GM21717 (cell line): ENCODE measurements around the gene FCHO2.

Experiments used
- ATAC-seq: cut with Tn5 transposase; IDR thresholded peaks from one replicate; pipeline ENCODE4 v1.9.1; 2021; ENCODE audit warnings: mild to moderate bottlenecking, moderate library complexity; ENCODE audit not compliant: unreplicated experiment

The FCHO2 gene

DNA sequence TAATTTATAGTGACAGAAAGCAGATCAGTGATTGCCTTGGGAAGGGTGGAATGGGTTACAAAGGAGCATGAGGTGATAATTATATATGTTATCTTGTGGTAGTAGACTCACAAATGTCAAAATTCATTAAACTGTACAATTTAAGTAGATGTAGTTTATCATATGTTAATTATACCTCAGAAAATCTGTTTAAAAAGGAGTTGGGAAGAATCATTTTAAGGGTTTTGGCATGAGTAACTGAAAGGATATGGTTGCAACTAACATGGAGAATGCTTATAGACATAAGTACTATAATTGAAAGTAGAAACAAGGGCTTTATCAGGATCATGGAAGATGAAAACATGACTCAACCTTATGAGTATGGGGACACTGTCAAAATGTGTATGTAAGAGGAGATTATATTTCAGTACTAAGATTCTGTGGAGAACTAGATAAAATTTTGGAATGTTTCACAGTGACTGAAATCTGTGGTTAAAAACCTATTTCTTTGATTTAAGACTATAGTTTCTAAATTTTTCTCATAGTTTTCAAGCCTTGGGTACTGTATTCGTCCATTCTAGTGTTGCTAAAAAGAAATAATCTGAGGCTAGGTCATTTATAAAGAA is 73.3 kb downstream of the FCHO2 start:
- ATAC-seq = no peak

DNA sequence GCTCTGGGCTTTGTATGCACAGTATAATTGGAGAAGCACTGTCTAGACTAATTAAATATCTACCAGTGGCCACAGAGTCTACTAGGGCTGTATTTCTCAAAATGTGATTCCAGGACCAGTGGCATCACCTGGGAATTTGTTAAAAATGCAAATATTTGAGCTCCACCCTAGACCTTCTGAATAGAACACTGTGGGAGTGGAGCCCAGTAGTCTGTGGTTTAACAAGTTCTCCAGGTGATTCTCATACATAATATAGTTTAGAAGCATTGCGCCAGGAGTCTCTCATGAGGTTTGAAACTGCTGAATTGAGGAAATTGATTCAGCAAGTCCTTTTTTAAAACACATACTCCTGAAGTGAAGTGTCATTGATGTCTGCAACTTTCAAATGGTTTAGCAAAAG is 74.7 kb downstream of the FCHO2 start:
- ATAC-seq = no peak

DNA sequence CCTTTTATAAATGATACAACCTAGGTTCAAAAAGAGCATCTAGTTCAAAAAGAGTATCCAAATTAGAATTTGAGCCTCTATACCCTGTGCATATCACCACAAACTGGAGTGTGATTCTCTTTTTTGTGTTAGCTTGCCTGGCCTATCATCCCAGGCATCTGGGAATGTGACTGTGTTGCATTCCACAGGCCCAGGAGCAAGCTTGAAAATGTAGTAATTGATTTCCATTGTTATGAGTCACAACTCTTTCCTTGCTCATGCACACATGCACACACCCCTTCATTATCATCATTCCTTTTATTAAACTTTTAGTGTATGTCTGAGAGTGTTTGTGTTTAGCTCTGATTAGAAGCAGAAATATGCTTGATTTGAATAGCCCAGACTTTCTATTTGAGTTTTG is 75.2 kb downstream of the FCHO2 start:
- ATAC-seq = no peak

- ATAC-seq = no peak
Observed at GRCh38 chr5:73031839-73032238, 76.0 kb downstream of the FCHO2 start.

- ATAC-seq = no peak
Observed at GRCh38 chr5:73032635-73033034, 76.8 kb downstream of the FCHO2 start.

- no peak for ATAC-seq
Observed at GRCh38 chr5:73037545-73037944, 81.7 kb downstream of the FCHO2 start.

GRCh38 chr5:73039082-73039481 is 83.2 kb downstream of the FCHO2 start:
- ATAC-seq = no peak

DNA sequence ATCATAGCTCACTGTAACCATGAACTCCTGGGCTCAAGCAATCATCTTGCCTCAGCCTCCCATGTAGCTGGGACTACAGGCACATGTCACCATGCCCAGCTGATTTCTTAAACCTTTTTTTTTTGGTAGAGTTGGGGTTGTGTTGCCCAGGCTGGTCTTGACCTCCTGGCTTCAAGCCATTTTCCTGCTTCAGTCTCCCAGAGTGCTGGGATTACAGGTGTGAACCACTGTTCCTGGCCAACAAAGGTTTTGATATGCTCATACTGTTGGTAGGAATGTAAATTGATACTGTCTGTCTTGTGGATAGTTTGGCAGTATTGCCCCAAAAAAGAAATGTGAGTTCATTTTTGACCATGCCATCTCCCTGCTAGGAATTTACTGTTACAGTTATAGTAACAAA is 87.2 kb downstream of the FCHO2 start:
- no peak for ATAC-seq

- no peak for ATAC-seq
Observed at GRCh38 chr5:73044546-73044945, 88.7 kb downstream of the FCHO2 start.

DNA sequence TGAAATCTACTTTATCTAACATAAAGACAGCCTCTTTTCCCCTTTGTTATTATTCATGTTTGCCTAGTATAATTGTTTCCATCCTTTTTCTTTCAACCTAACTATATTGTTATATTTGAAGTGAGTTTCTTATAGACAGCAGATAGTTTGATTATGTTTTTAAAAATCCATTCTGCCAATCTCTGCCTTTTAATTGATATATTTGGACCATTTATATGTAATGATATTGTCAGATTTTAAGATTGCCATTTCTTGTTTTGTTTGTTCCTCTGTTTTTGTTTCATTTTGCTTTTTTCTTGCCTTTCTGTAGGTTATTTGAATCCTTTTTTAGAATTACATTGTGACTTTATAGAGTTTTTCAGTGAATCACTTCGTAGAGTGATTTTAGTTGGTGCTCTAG is 89.8 kb downstream of the FCHO2 start:
- ATAC-seq = no peak

DNA sequence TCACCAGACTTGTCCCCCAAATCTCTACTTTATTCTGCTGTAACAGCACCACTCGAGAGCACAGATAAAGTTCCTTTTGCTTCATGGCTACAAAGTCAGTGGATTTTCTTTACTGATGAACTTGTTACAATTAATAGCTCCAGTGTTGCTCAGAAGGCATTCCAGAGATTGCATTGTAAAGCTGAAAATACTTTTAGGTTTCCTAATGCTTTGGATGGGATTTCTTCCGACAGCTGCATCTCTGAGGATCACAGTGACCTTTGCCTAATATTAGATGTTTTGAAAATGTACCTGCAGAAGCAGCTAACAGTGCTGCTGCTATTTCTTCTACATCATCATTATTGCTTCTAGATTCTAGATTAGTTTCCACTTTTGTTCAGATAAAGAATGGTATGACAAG is 105.8 kb downstream of the FCHO2 start:
- ATAC-seq = no peak

DNA sequence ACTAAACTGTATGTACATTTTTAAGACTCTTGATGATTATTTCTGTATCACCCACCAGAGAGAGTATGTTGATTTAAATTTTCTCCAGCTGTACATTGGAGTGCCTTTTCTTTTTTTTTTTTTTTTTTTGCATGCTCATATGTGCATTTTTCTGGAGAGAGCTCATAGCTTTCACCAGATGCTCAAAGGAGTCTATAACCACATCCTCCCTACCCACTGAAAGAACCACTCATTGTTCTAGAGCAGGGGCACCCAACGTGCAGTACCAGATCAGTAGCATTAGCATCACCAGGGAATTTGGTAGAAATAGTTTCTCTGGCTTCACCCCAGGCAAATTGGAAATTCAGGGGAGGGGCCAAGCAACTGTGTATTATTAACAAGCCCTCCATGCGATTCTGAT is 110.6 kb downstream of the FCHO2 start:
- no peak for ATAC-seq

- ATAC-seq = no peak
Observed at GRCh38 chr5:73067213-73067612, 111.4 kb downstream of the FCHO2 start.

DNA sequence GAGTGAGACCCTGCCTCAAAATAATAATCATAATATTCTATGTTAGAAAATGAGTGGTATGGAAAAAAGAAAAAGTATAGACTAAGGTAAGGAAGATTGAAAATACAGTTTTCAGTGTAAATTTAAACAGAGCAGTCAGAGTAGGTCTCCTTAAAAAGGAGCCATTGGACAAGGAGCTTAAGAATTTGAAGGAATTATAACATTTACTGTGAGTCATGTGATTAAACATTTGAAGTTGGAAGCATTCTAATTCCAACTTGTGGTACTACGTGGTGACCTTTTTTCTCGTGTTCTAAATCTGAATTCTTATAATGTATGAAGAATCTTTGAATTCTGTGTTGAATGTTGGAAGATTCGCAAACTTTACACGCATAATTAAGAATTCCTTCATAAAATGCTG is 125.3 kb downstream of the FCHO2 start:
- ATAC-seq = no peak

- ATAC-seq = no peak
Observed at GRCh38 chr5:73088026-73088425, 132.2 kb downstream of the FCHO2 start.

- ATAC-seq = no peak
Observed at GRCh38 chr5:73093943-73094342, 138.1 kb downstream of the FCHO2 start.

GRCh38 chr5:73094415-73094814 is 138.6 kb downstream of the FCHO2 start:
- no peak for ATAC-seq

DNA sequence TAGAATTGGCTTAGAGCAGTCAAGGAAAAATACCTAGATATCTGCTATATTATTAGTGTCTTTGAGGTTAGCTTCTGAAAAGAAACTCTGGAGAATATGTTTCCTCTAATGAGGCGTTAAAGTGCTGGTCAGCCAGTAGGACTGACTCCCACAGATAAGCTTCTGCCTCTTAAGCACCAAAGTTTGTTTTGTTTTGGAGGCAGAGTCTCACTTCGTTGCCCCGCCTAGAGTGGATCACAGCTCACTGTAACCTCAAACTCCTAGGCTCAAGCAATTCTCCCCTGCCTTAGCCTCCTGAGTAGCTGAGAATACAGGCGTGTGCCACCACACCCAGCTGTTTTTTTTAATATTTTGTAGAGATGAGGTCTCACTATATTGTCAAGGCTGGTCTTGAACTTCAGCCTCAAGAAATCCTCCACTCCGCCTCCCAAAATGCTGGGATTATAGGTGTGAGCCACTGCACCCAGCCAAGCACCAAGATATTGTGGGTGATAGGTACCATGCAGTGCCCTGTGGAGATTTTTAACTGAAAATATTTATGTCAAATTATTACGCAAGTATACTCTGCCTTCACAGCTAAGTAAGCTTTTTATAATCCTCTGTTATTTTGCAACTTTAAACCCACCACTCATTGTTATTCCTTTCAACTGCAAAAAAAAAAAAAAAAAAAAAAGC is 139.9 kb downstream of the FCHO2 start:
- ATAC-seq = no peak

GRCh38 chr5:73096239-73096575 is 140.4 kb downstream of the FCHO2 start:
- no peak for ATAC-seq

- ATAC-seq = no peak
Observed at GRCh38 chr5:73097740-73098139, 141.9 kb downstream of the FCHO2 start.

- ATAC-seq = no peak
Observed at GRCh38 chr5:73100109-73100508, 144.3 kb downstream of the FCHO2 start.

GRCh38 chr5:73103870-73104299 is 148.0 kb downstream of the FCHO2 start:
- no peak for ATAC-seq

DNA sequence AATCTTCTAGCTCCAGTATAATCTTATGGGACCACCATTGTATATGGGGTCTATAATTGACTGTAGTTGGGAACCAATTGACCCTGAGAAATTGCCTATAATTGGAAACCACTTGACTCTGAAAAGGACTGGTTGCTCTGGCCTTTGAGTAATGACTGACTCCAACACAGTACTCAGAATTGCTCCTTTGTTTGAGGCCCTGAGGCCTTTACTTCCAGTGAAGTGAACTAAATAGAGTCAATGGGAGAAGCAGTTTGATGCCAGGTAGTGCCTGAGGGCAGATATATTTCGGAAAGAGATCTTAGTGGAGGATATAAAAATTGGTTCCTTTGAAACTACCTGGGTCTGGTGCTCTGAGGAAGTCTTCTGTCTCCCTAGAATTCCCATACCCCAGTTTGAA is 148.5 kb downstream of the FCHO2 start:
- no peak for ATAC-seq
